GM23338 (cell line): ENCODE data around the gene ADRA2A. TPM values are rescaled to one million over a fixed set of nuclear protein-coding genes. Genes with fewer than 3 reads are reported as not detected.

Experiments used
- ATAC-seq: fragments of 200-7000 bp; cut with Tn5 transposase; 3 replicates; pipeline ENCODE4 v1.9.1; 2020
- DNase-seq: peaks from one replicate; pipeline ENCODE4 v3.0.0-alpha.2; 2015; ENCODE audit warnings: low spot score
- H2AFZ ChIP-seq: fragments of 200-600 bp; sonication (generic); 2 replicates; pipeline ENCODE4 v1.8.0; 2016; ENCODE audit warnings: antibody characterized with exemption, mild to moderate bottlenecking, moderate library complexity
- H3F3A ChIP-seq: fragments of 200-600 bp; sonication (generic); replicated peaks from 2 replicates; pipeline ENCODE4 v1.8.0; 2017; ENCODE audit warnings: antibody characterized with exemption, mixed run types, low read depth
- H3K27ac ChIP-seq: fragments of 200-600 bp; sonication (generic); 2 replicates; pipeline ENCODE4 v1.6.1; 2016; ENCODE audit warnings: low read depth
- H3K27me3 ChIP-seq: fragments of 200-600 bp; sonication (generic); 2 replicates; pipeline ENCODE4 v1.8.0; 2016; ENCODE audit warnings: mild to moderate bottlenecking, mixed run types, moderate library complexity; ENCODE audit not compliant: insufficient read depth
- H3K36me3 ChIP-seq: fragments of 200-600 bp; sonication (generic); 2 replicates; pipeline ENCODE4 v1.8.0; 2016; ENCODE audit warnings: mild to moderate bottlenecking; ENCODE audit not compliant: insufficient read depth
- H3K4me1 ChIP-seq: fragments of 200-600 bp; sonication (generic); 2 replicates; pipeline ENCODE4 v1.8.0; 2016; ENCODE audit warnings: mild to moderate bottlenecking, moderate library complexity; ENCODE audit not compliant: insufficient read depth
- H3K4me2 ChIP-seq: fragments of 200-600 bp; sonication (generic); 2 replicates; pipeline ENCODE4 v1.7.1; 2017; ENCODE audit warnings: mixed run types
- H3K4me3 ChIP-seq: fragments of 200-600 bp; sonication (generic); 2 replicates; pipeline ENCODE4 v1.6.1; 2016; ENCODE audit warnings: mixed run types
- H3K79me2 ChIP-seq: fragments of 200-600 bp; sonication (generic); replicated peaks from 2 replicates; pipeline ENCODE4 v1.8.0; 2017; ENCODE audit warnings: mild to moderate bottlenecking; ENCODE audit not compliant: insufficient read depth
- H3K9me2 ChIP-seq: fragments of 200-600 bp; sonication (generic); 2 replicates; pipeline ENCODE4 v1.8.0; 2017; ENCODE audit not compliant: insufficient read depth
- H4K20me1 ChIP-seq: fragments of 200-600 bp; sonication (generic); replicated peaks from 2 replicates; pipeline ENCODE4 v1.8.0; 2017; ENCODE audit warnings: mild to moderate bottlenecking; ENCODE audit not compliant: insufficient read depth
- H3K27ac Mint-ChIP-seq: 2 replicates; pipeline ENCODE4 v1.8.0; 2020; ENCODE audit warnings: inconsistent platforms, mild to moderate bottlenecking, moderate library complexity, mixed read lengths
- H3K27me3 Mint-ChIP-seq: 3 replicates; pipeline ENCODE4 v1.8.0; 2022; ENCODE audit warnings: low read depth, mild to moderate bottlenecking, moderate library complexity, mixed read lengths, inconsistent platforms; ENCODE audit not compliant: insufficient read depth, poor library complexity
- H3K36me3 Mint-ChIP-seq: 3 replicates; pipeline ENCODE4 v1.8.0; 2021; ENCODE audit warnings: low read depth, mild to moderate bottlenecking, inconsistent platforms, moderate library complexity, mixed read lengths
- H3K4me1 Mint-ChIP-seq: 3 replicates; pipeline ENCODE4 v1.8.0; 2020; ENCODE audit warnings: mild to moderate bottlenecking, inconsistent platforms, mixed read lengths
- H3K4me3 Mint-ChIP-seq: 3 replicates; pipeline ENCODE4 v1.8.0; 2021; ENCODE audit warnings: moderate library complexity, mild to moderate bottlenecking, inconsistent platforms, mixed read lengths
- H3K9me3 Mint-ChIP-seq: 3 replicates; pipeline ENCODE4 v1.8.0; 2020; ENCODE audit warnings: moderate library complexity, mild to moderate bottlenecking, inconsistent platforms, mixed read lengths
- CREB1 ChIP-seq: fragments of 250-450 bp; sonication (Bioruptor Pico); IDR thresholded peaks from 2 replicates; pipeline ENCODE4 v1.5.0; 2020; ENCODE audit warnings: low read depth, mild to moderate bottlenecking, moderate library complexity
- CTCF ChIP-seq, 2 experiments: fragments of 200-600 bp in 1 of 2; sonication (generic) in 1 of 2; conservative IDR thresholded peaks; 2 replicates each; pipeline versions ENCODE4 v1.5.1 to v1.6.1; 2016 to 2017; ENCODE audit warnings: antibody characterized with exemption in 2 of 2, low read depth in 2 of 2, mild to moderate bottlenecking in 2 of 2, moderate library complexity in 1 of 2
- ETS1 ChIP-seq: IDR thresholded peaks from 2 replicates; pipeline ENCODE4 v1.6.1; 2016; ENCODE audit warnings: antibody characterized with exemption
- EZH2 ChIP-seq: fragments of 200-600 bp; sonication (generic); IDR thresholded peaks from one replicate; pipeline ENCODE4 v1.8.0; 2017; ENCODE audit warnings: antibody characterized with exemption, mild to moderate bottlenecking, low read depth; ENCODE audit not compliant: unreplicated experiment
- EZH2phosphoT487 ChIP-seq: fragments of 200-600 bp; sonication (generic); IDR thresholded peaks from one replicate; pipeline ENCODE4 v1.8.1; 2018; ENCODE audit warnings: antibody characterized with exemption; ENCODE audit not compliant: unreplicated experiment
- JUNB ChIP-seq: IDR thresholded peaks from one replicate; pipeline ENCODE4 v1.6.1; 2016; ENCODE audit warnings: antibody characterized with exemption; ENCODE audit not compliant: unreplicated experiment
- NANOG ChIP-seq: IDR thresholded peaks from 2 replicates; pipeline ENCODE4 v1.6.1; 2016; ENCODE audit warnings: antibody characterized with exemption, borderline replicate concordance
- REST ChIP-seq: IDR thresholded peaks from one replicate; pipeline ENCODE4 v1.6.1; 2018; ENCODE audit warnings: antibody characterized with exemption; ENCODE audit not compliant: unreplicated experiment
- STAT1 ChIP-seq: IDR thresholded peaks from one replicate; pipeline ENCODE4 v1.6.1; 2016; ENCODE audit warnings: antibody characterized with exemption; ENCODE audit not compliant: unreplicated experiment
- ZNF462 ChIP-seq: fragments of 250-450 bp; sonication (Bioruptor Pico); IDR thresholded peaks from 2 replicates; pipeline ENCODE4 v1.5.0; 2020; ENCODE audit warnings: mild to moderate bottlenecking, moderate library complexity
- polyA plus RNA-seq: library from polyadenylated mRNA; unstranded; fragments of >200 nt; fragmentation: Nextera tagmentation; extraction: Ambion mirVana; gene quantifications from 2 replicates; pipeline ENCODE4 v1.2.1, GENCODE V29; 2016
- total RNA-seq: library from RNA; depleted of rRNA; stranded (reverse); fragments of >200 nt; shearing (Covaris generic); gene quantifications from 2 replicates; pipeline ENCODE4 v1.2.3, GENCODE V29; 2014

Gene ADRA2A
- total and polyA plus RNA-seq, 2 experiments from 2014 or later = 0.60 to 2.5 TPM

- no peak for TF ChIP-seq CTCF (conservative IDR thresholded peaks at IDR 0.05; ENCODE audit: low read depth in 2 of 2)
Observed at GRCh38 chr10:111122127-111122526, 45.3 kb downstream of the ADRA2A start (continued).

- H3K27me3 Mint-ChIP-seq = peaks cover 1% of the 10 kb centered on the region
- no peaks in the 10 kb centered on the region for H3K36me3 ChIP-seq
- H3K4me1 ChIP-seq = peaks cover 8% of the 10 kb centered on the region
- H3K36me3 Mint-ChIP-seq = no peaks in the 10 kb centered on the region
- no peaks in the 10 kb centered on the region for H3K79me2 ChIP-seq
- peaks cover 10% of the 10 kb centered on the region for H3K4me1 Mint-ChIP-seq
- H4K20me1 ChIP-seq = no peaks in the 10 kb centered on the region
- no peak overlapping the region for H2AFZ ChIP-seq
- ATAC-seq (no peak), DNase-seq (no peak)
- H3K4me3 Mint-ChIP-seq = no peak overlapping the region
- no peak overlapping the region for H3K4me2 ChIP-seq
- peaks cover 12% of the 10 kb centered on the region for H3K9me2 ChIP-seq
- no peaks in the 10 kb centered on the region; the same call in 1 of the 3 replicates for H3K9me3 Mint-ChIP-seq
- no peak overlapping the region for H3K27ac ChIP-seq
- H3K27ac Mint-ChIP-seq = no peak overlapping the region
- H3F3A ChIP-seq = no peaks in the 10 kb centered on the region
- H3K27me3 ChIP-seq = no peaks in the 10 kb centered on the region
- no peak overlapping the region for H3K4me3 ChIP-seq
- TF ChIP-seq EZH2 = no peak
- TF ChIP-seq STAT1 = no peak
- TF ChIP-seq CTCF (conservative IDR thresholded peaks at IDR 0.05; ENCODE audit: low read depth in 2 of 2) = no peak
- TF ChIP-seq EZH2phosphoT487 = no peak
- TF ChIP-seq JUNB = no peak
- no peak for TF ChIP-seq REST
- no peak for TF ChIP-seq NANOG
- TF ChIP-seq CREB1 (CRISPR knock-in tag) = no peak
- no peak for TF ChIP-seq ETS1
- TF ChIP-seq ZNF462 (CRISPR knock-in tag) = no peak
Observed at GRCh38 chr10:111123883-111124282, 47.1 kb downstream of the ADRA2A start.
